Measurements from ENCODE around the gene SOX30.

GRCh38 chr5:157611571-157612476 lies 40.4 kb downstream of the SOX30 start:
- TF ChIP-seq CTCF (IDR thresholded peaks at IDR 0.05) (no peak), EZH2 (IDR thresholded peaks at IDR 0.05; ENCODE audit: borderline replicate concordance, insufficient read depth, low read depth, low read length, poor library complexity, severe bottlenecking) (no peak)
